H9 (cell line): ENCODE results near the gene EPS8. TPM values are rescaled to one million over a fixed set of nuclear protein-coding genes. Genes with fewer than 3 reads are reported as not detected.

Experiments used
- DNase-seq: peaks from one replicate; pipeline ENCODE4 v3.0.0-alpha.2; 2017
- H2AFZ ChIP-seq: one replicate; pipeline ENCODE4 v1.6.1; 2013; ENCODE audit warnings: mild to moderate bottlenecking, low read length, control low read depth, moderate library complexity
- H2AK5ac ChIP-seq: 2 replicates; pipeline ENCODE4 v1.6.1; 2013; ENCODE audit warnings: low read length, control low read depth, mixed read lengths; ENCODE audit not compliant: insufficient read length
- H2BK120ac ChIP-seq: one replicate; pipeline ENCODE4 v1.6.1; 2013; ENCODE audit warnings: low read depth, mild to moderate bottlenecking, low read length, control low read depth, inconsistent platforms; ENCODE audit not compliant: poor library complexity, severe bottlenecking
- H2BK12ac ChIP-seq: 2 replicates; pipeline ENCODE4 v1.6.1; 2013; ENCODE audit warnings: low read length, control low read depth, mixed read lengths, low read depth; ENCODE audit not compliant: insufficient read length
- H2BK15ac ChIP-seq: 2 replicates; pipeline ENCODE4 v1.6.1; 2013; ENCODE audit warnings: low read depth, low read length, control low read depth
- H2BK20ac ChIP-seq: one replicate; pipeline ENCODE4 v1.6.1; 2013; ENCODE audit warnings: low read depth, mild to moderate bottlenecking, low read length, control low read depth, inconsistent platforms; ENCODE audit not compliant: poor library complexity, severe bottlenecking
- H2BK5ac ChIP-seq: 2 replicates; pipeline ENCODE4 v1.6.1; 2013; ENCODE audit warnings: low read length, control low read depth, mixed read lengths; ENCODE audit not compliant: insufficient read length
- H3K14ac ChIP-seq: 2 replicates; pipeline ENCODE4 v1.6.1; 2013; ENCODE audit warnings: low read length, control low read depth; ENCODE audit not compliant: insufficient read depth
- H3K18ac ChIP-seq: 2 replicates; pipeline ENCODE4 v1.6.1; 2013; ENCODE audit warnings: low read depth, mild to moderate bottlenecking, mixed read lengths, low read length, control low read depth; ENCODE audit not compliant: insufficient read length
- H3K23ac ChIP-seq: 2 replicates; pipeline ENCODE4 v1.6.1; 2013; ENCODE audit warnings: low read length, control low read depth, mixed read lengths, low read depth; ENCODE audit not compliant: insufficient read length
- H3K23me2 ChIP-seq: 2 replicates; pipeline ENCODE4 v1.6.1; 2013; ENCODE audit warnings: low read depth, mild to moderate bottlenecking, mixed read lengths, low read length, control low read depth; ENCODE audit not compliant: insufficient read length, poor library complexity, severe bottlenecking
- H3K27ac ChIP-seq: 2 replicates; pipeline ENCODE4 v1.5.1; 2013; ENCODE audit warnings: low read length, control low read depth, mixed read lengths, low read depth; ENCODE audit not compliant: insufficient read length
- H3K27me3 ChIP-seq: 2 replicates; pipeline ENCODE4 v1.6.1; 2013; ENCODE audit warnings: low read length, control low read depth, inconsistent platforms; ENCODE audit not compliant: insufficient read depth
- H3K4ac ChIP-seq: 2 replicates; pipeline ENCODE4 v1.6.1; 2013; ENCODE audit warnings: low read depth, mild to moderate bottlenecking, control low read depth, inconsistent platforms, low read length, moderate library complexity
- H3K4me1 ChIP-seq: 2 replicates; pipeline ENCODE4 v1.6.1; 2013; ENCODE audit warnings: low read length, control low read depth, inconsistent platforms; ENCODE audit not compliant: insufficient read depth
- H3K4me2 ChIP-seq: 2 replicates; pipeline ENCODE4 v1.6.1; 2013; ENCODE audit warnings: low read length, control low read depth, mixed read lengths; ENCODE audit not compliant: insufficient read length, insufficient read depth
- H3K56ac ChIP-seq: 2 replicates; pipeline ENCODE4 v1.6.1; 2013; ENCODE audit warnings: low read depth, mild to moderate bottlenecking, mixed read lengths, low read length, control low read depth; ENCODE audit not compliant: insufficient read length
- H3K79me1 ChIP-seq: 2 replicates; pipeline ENCODE4 v1.6.1; 2013; ENCODE audit warnings: low read depth, mild to moderate bottlenecking, moderate library complexity, low read length, control low read depth, inconsistent platforms; ENCODE audit not compliant: insufficient read depth, poor library complexity, severe bottlenecking
- H3K79me2 ChIP-seq: 2 replicates; pipeline ENCODE4 v1.6.1; 2013; ENCODE audit warnings: low read length, control low read depth, inconsistent platforms; ENCODE audit not compliant: insufficient read depth
- H3K9ac ChIP-seq: 2 replicates; pipeline ENCODE4 v1.6.1; 2013; ENCODE audit warnings: low read length, control low read depth, mixed read lengths; ENCODE audit not compliant: insufficient read length; ENCODE audit errors: extremely low read depth
- H3K9me3 ChIP-seq: one replicate; pipeline ENCODE4 v1.6.1; 2013; ENCODE audit warnings: low read depth, low read length, inconsistent platforms; ENCODE audit not compliant: control insufficient read depth
- H3T11ph ChIP-seq: one replicate; pipeline ENCODE4 v1.6.1; 2013; ENCODE audit warnings: mild to moderate bottlenecking, low read length, control low read depth, inconsistent platforms
- H4K20me1 ChIP-seq: one replicate; pipeline ENCODE4 v1.6.1; 2013; ENCODE audit not compliant: control insufficient read depth, insufficient read length, insufficient read depth
- H4K5ac ChIP-seq: 2 replicates; pipeline ENCODE4 v1.6.1; 2013; ENCODE audit warnings: low read depth, mild to moderate bottlenecking, mixed read lengths, low read length, control low read depth; ENCODE audit not compliant: insufficient read length
- H4K8ac ChIP-seq: replicated peaks from 2 replicates; pipeline ENCODE4 v1.6.1; 2013; ENCODE audit warnings: low read length, control low read depth, mixed read lengths, low read depth; ENCODE audit not compliant: insufficient read length
- H4K91ac ChIP-seq: 2 replicates; pipeline ENCODE4 v1.6.1; 2013; ENCODE audit warnings: low read depth, mild to moderate bottlenecking, moderate library complexity, mixed read lengths, low read length, control low read depth; ENCODE audit not compliant: insufficient read length
- H3K27ac Mint-ChIP-seq, 3 experiments: 2 replicates in 2 of 3; 3 replicates in 1 of 3; pipeline ENCODE4 v1.8.0; 2020 to 2021; ENCODE audit warnings: mixed read lengths in 3 of 3, mild to moderate bottlenecking in 1 of 3, moderate library complexity in 1 of 3
- H3K27me3 Mint-ChIP-seq: 2 replicates; pipeline ENCODE4 v1.8.0; 2021; ENCODE audit warnings: low read depth, mild to moderate bottlenecking, moderate library complexity, mixed read lengths
- H3K36me3 Mint-ChIP-seq, 3 experiments: 2 replicates in 2 of 3; 3 replicates in 1 of 3; pipeline ENCODE4 v1.8.0; 2020 to 2021; ENCODE audit warnings: low read depth in 3 of 3, mixed read lengths in 3 of 3; ENCODE audit not compliant: insufficient read depth in 1 of 3
- H3K4me1 Mint-ChIP-seq, 2 experiments: 2 replicates each; pipeline ENCODE4 v1.8.0; 2020; ENCODE audit warnings: mixed read lengths in 2 of 2
- H3K4me3 Mint-ChIP-seq, 2 experiments: 2 replicates in 1 of 2; 3 replicates in 1 of 2; pipeline ENCODE4 v1.8.0; 2020 to 2021; ENCODE audit warnings: mild to moderate bottlenecking in 2 of 2, mixed read lengths in 2 of 2, moderate library complexity in 1 of 2
- H3K9me3 Mint-ChIP-seq, 2 experiments: 2 replicates in 1 of 2; 3 replicates in 1 of 2; pipeline ENCODE4 v1.8.0; 2020; ENCODE audit warnings: mild to moderate bottlenecking in 2 of 2, mixed read lengths in 2 of 2, moderate library complexity in 1 of 2
- CTCF ChIP-seq: fragments of 200-600 bp; sonication (generic); conservative IDR thresholded peaks from 3 replicates; pipeline ENCODE4 v1.8.0; 2021; ENCODE audit warnings: antibody characterized with exemption, mild to moderate bottlenecking
- WGBS: extraction: QIAGEN DNeasy Blood & Tissue Kit; methylation state at CpG from one replicate; pipeline ENCODE4 v1.1.7; 2013; ENCODE audit warnings: missing lambda C conversion rate, low lambda C conversion rate, mixed read lengths; ENCODE audit not compliant: insufficient read length; ENCODE audit errors: extremely low coverage; 5-methylcytosine and 5-hydroxymethylcytosine counted together
- total RNA-seq: library from RNA; stranded (reverse); gene quantifications from 2 replicates; pipeline ENCODE4 v1.2.1, GENCODE V29; 2021

Gene EPS8
- total RNA-seq, 1 experiment from 2014 or later, result 2.2 TPM

GRCh38 chr12:15599266-15600037, 189.7 kb downstream of the EPS8 start:
- Histone ChIP-seq H2BK20ac (no peak overlapping the region), H3K56ac (no peak overlapping the region), H2BK5ac (no peak overlapping the region), H3K4ac (no peak overlapping the region), H4K20me1 (no peaks in the 10 kb centered on the region), H4K5ac (no peak overlapping the region), H3K4me1 (no peaks in the 10 kb centered on the region), H4K8ac (no peak overlapping the region), H3T11ph (no peak overlapping the region), H3K79me1 (no peaks in the 10 kb centered on the region), H3K79me2 (no peaks in the 10 kb centered on the region), H3K27ac (no peak overlapping the region), H4K91ac (no peak overlapping the region), H3K27me3 (no peaks in the 10 kb centered on the region), H3K14ac (no peak overlapping the region), H2BK120ac (no peak overlapping the region), H2AK5ac (no peak overlapping the region), H2BK15ac (no peak overlapping the region), H2BK12ac (no peak overlapping the region), H3K23ac (no peak overlapping the region), H3K18ac (no peak overlapping the region), H3K23me2 (no peaks in the 10 kb centered on the region), H3K9ac (no peak overlapping the region), H2AFZ (no peak overlapping the region), H3K4me2 (no peak overlapping the region), H3K9me3 (no peaks in the 10 kb centered on the region)
- WGBS, result no CpG with 5 or more reads among the region's 4 CpGs
- Mint-ChIP-seq H3K27ac (no peak overlapping the region), H3K27me3 (no peaks in the 10 kb centered on the region), H3K4me3 (no peak overlapping the region), H3K36me3 (no peaks in the 10 kb centered on the region), H3K9me3 (no peaks in the 10 kb centered on the region), H3K4me1 (no peaks in the 10 kb centered on the region)
- DNase-seq, result no peak
- TF ChIP-seq CTCF, result no peak
